Chondrocyte (in vitro differentiated cells): ENCODE data around the gene ARL8B. TPM values are rescaled to one million over a fixed set of nuclear protein-coding genes. Genes with fewer than 3 reads are reported as not detected.
"Not testable (repeated sequence)": the region's sequence is repeated elsewhere in the genome, so short reads cannot be mapped to it uniquely, and the experiment has no call there.

ENCODE experiments used
- DNase-seq: peaks from one replicate; pipeline ENCODE4 v3.0.0; 2021; ENCODE audit warnings: mixed read lengths, low spot score
- H3K27ac Mint-ChIP-seq: one replicate; pipeline ENCODE4 v1.8.0; 2021; ENCODE audit warnings: mild to moderate bottlenecking, moderate library complexity, mixed read lengths; ENCODE audit not compliant: unreplicated experiment
- H3K27me3 Mint-ChIP-seq: 2 replicates; pipeline ENCODE4 v1.8.0; 2021; ENCODE audit warnings: low read depth, mixed read lengths
- H3K36me3 Mint-ChIP-seq: 2 replicates; pipeline ENCODE4 v1.8.0; 2021; ENCODE audit warnings: low read depth, mixed read lengths
- H3K4me1 Mint-ChIP-seq: 2 replicates; pipeline ENCODE4 v1.8.0; 2021; ENCODE audit warnings: low read depth, mild to moderate bottlenecking, mixed read lengths
- H3K4me3 Mint-ChIP-seq: one replicate; pipeline ENCODE4 v1.8.0; 2021; ENCODE audit warnings: mild to moderate bottlenecking, moderate library complexity, mixed read lengths; ENCODE audit not compliant: unreplicated experiment
- H3K9me3 Mint-ChIP-seq: 2 replicates; pipeline ENCODE4 v1.8.0; 2021; ENCODE audit warnings: low read depth, mixed read lengths
- CTCF ChIP-seq: fragments of 200-600 bp; sonication (generic); IDR thresholded peaks from 2 replicates; pipeline ENCODE4 v1.5.0; 2021; ENCODE audit warnings: antibody characterized with exemption, mild to moderate bottlenecking, moderate library complexity
- total RNA-seq: library from RNA; stranded (reverse); gene quantifications from 3 replicates; pipeline ENCODE4 v1.2.1, GENCODE V29; 2021

ARL8B gene
- total RNA-seq, 1 donor from 2014 or later = 65.8 TPM

- H3K27me3 Mint-ChIP-seq = no peaks in the 10 kb centered on the region
- peaks cover 17% of the 10 kb centered on the region for H3K9me3 Mint-ChIP-seq
- no peak overlapping the region for H3K4me3 Mint-ChIP-seq
- TF ChIP-seq CTCF = no peak
- peaks cover 19% of the 10 kb centered on the region for H3K4me1 Mint-ChIP-seq
- peaks cover 15% of the 10 kb centered on the region for H3K36me3 Mint-ChIP-seq
- no peak for DNase-seq
- H3K27ac Mint-ChIP-seq = no peak overlapping the region
These were observed 23.0 kb downstream of the ARL8B start for GRCh38 chr3:5145120-5145519.

GRCh38 chr3:5147152-5147551 lies 25.1 kb downstream of the ARL8B start:
- not testable (repeated sequence) for H3K4me3 Mint-ChIP-seq, H3K27me3 Mint-ChIP-seq, H3K27ac Mint-ChIP-seq, DNase-seq
- peaks cover 15% of the 10 kb centered on the region for H3K36me3 Mint-ChIP-seq
- H3K4me1 Mint-ChIP-seq = peaks cover 12% of the 10 kb centered on the region
- H3K9me3 Mint-ChIP-seq = peaks cover 17% of the 10 kb centered on the region

- no peak overlapping the region for H3K4me3 Mint-ChIP-seq
- TF ChIP-seq CTCF = no peak
- no peaks in the 10 kb centered on the region for H3K27me3 Mint-ChIP-seq
- peaks cover 18% of the 10 kb centered on the region for H3K4me1 Mint-ChIP-seq
- no peak for DNase-seq
- H3K9me3 Mint-ChIP-seq = peaks cover 10% of the 10 kb centered on the region
- H3K27ac Mint-ChIP-seq = no peak overlapping the region
- peaks cover 7% of the 10 kb centered on the region for H3K36me3 Mint-ChIP-seq
These were observed 27.3 kb downstream of the ARL8B start for GRCh38 chr3:5149306-5149880.

- peaks cover 28% of the 10 kb centered on the region for H3K4me1 Mint-ChIP-seq
- no peaks in the 10 kb centered on the region for H3K27me3 Mint-ChIP-seq
- H3K36me3 Mint-ChIP-seq = peaks cover 3% of the 10 kb centered on the region
- no peak for TF ChIP-seq CTCF
- no peak overlapping the region for H3K4me3 Mint-ChIP-seq
- peaks cover 4% of the 10 kb centered on the region for H3K9me3 Mint-ChIP-seq
- no peak for DNase-seq
- H3K27ac Mint-ChIP-seq = no peak overlapping the region
These were observed 29.5 kb downstream of the ARL8B start for GRCh38 chr3:5151586-5151985.

GRCh38 chr3:5153074-5153473 lies 31.0 kb downstream of the ARL8B start:
- TF ChIP-seq CTCF = no peak
- DNase-seq = no peak
- Mint-ChIP-seq H3K27me3 (no peaks in the 10 kb centered on the region), H3K27ac (no peak overlapping the region), H3K4me3 (no peak overlapping the region), H3K4me1 (peaks cover 24% of the 10 kb centered on the region), H3K36me3 (no peaks in the 10 kb centered on the region), H3K9me3 (no peaks in the 10 kb centered on the region)

GRCh38 chr3:5155241-5155640 lies 33.1 kb downstream of the ARL8B start:
- H3K27ac Mint-ChIP-seq = no peak overlapping the region
- no peaks in the 10 kb centered on the region for H3K9me3 Mint-ChIP-seq
- H3K27me3 Mint-ChIP-seq = no peaks in the 10 kb centered on the region
- TF ChIP-seq CTCF = no peak
- no peak overlapping the region for H3K4me3 Mint-ChIP-seq
- no peak for DNase-seq
- H3K4me1 Mint-ChIP-seq = peaks cover 23% of the 10 kb centered on the region
- H3K36me3 Mint-ChIP-seq = no peaks in the 10 kb centered on the region
